Measurements from ENCODE around the gene NUDT14.

- TF ChIP-seq CTCF (conservative IDR thresholded peaks at IDR 0.05) (no peak), EZH2 (IDR thresholded peaks at IDR 0.05; ENCODE audit: low read depth) (no peak)
Observed at GRCh38 chr14:105150026-105150367, 31.1 kb downstream of the NUDT14 start.
